ENCODE data around the gene ARMS2. TPM values are rescaled to one million over a fixed set of nuclear protein-coding genes. Genes with fewer than 3 reads are reported as not detected.

Gene ARMS2
- total and polyA plus RNA-seq, 8 donors: not detected

DNA sequence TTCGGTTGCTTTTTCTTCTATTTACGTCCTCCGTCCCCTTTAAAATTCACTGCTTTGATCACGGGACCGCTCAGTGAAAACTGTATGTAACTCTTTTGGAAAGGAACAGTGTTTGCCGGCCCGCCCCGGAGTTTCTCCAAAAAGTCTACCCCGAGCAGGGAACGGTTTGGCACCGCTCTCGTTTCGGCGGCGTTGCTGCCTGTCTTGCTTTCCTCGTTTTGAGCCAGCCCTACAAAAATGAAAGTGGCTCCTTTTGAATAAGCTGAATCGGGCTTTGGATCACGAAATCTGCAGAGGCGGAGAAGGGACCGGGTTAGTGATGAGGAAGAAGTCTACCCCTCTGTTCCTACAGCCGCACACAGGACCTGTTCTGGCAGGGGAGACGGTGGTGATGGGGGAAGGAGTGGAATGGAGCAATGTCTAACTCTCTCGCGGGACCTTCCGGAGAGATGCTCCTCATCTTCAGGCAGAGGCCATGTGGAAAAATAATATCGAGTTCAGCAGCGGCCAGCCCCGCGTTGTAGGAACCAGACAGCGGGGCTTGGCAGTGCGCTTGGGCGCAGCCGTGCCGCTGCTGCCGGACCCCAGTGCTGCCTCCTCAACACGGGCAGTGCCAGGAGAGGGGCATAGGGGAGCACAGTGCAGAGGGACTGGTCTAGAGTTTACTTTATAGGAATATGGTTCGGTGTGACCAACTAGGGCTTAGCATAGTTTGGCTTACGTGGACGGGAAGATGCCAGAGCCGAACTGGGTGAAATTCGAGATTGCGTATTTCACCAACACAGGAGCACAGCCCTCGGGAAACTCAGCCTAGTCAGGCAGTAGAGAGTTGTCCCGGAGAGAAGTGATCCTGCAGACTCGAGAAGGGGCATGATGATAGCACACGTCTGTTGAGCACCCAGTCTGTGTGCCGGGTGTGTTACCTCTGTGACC, 8.3 kb downstream of the ARMS2 start:
- peaks cover 0 to 58% (median 14%) of the 10 kb centered on the region in 3 donors for H3K27me3 ChIP-seq
- 11 to 20% (median 17%) methylated on average over 43 to 47 of the region's 47 CpGs for WGBS, 5 donors
- H3K4me3 ChIP-seq: peak overlapping the region; percentile 60 to 81 (median 72)
- H3K9me3 ChIP-seq: no peaks in the 10 kb centered on the region
- DNase-seq: peak in 1 of 2 donors; percentile 68
- H3K4me1 ChIP-seq: peaks cover 22 to 53% (median 39%) of the 10 kb centered on the region in 4 donors
- H3K36me3 ChIP-seq: no peaks in the 10 kb centered on the region
- intact Hi-C loops (cut with DNase I; ENCODE audit: low total_unique reads): no loop called here
- H3K27ac ChIP-seq: peak overlapping the region; percentile 9 to 92 (median 80)
- TF ChIP-seq, protein P1, sequence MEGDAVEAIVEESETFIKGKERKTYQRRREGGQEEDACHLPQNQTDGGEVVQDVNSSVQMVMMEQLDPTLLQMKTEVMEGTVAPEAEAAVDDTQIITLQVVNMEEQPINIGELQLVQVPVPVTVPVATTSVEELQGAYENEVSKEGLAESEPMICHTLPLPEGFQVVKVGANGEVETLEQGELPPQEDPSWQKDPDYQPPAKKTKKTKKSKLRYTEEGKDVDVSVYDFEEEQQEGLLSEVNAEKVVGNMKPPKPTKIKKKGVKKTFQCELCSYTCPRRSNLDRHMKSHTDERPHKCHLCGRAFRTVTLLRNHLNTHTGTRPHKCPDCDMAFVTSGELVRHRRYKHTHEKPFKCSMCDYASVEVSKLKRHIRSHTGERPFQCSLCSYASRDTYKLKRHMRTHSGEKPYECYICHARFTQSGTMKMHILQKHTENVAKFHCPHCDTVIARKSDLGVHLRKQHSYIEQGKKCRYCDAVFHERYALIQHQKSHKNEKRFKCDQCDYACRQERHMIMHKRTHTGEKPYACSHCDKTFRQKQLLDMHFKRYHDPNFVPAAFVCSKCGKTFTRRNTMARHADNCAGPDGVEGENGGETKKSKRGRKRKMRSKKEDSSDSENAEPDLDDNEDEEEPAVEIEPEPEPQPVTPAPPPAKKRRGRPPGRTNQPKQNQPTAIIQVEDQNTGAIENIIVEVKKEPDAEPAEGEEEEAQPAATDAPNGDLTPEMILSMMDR (IDR thresholded peaks at IDR 0.05): no peak
- TF ChIP-seq EP300 (IDR thresholded peaks at IDR 0.05) (no peak), POLR2A (IDR thresholded peaks at IDR 0.05) (no peak), POLR2AphosphoS5 (IDR thresholded peaks at IDR 0.05) (no peak)

DNA sequence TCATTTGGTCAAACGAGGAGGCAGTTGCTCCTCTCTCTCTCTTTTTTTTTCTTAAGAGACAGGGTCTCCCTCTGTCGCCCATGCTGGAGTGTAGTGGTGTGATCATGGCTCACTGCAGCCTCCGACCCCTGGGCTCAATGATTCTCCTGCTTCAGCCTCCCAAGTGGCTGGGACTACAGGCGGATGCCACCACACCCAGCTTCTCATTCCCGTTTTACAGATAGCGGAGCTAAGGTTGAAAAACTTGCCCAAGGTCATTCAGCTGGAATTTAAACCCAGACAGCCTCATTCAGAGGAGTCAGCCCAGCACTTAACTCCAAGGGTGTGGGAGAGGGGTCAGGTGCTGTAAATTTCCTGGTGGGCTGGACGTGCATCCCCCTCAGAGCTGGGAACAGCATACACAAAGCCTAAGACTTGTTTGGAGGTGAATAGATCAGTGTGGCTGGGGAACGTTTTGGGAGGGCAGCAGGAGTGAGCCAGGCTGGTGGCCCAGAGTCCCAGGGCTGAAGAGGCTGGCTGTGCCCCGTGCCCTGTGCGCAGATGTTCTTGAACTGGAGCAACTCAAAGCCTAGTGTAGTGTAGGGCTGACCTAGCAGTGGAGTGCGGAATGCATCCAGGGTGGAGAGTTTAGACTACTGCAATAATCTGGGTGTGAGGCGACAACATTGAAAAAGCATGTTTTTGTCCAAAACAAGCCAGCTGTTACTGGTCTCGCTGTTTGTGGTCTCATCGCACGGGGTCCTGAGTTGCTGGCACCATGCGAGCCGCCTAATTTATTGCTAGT, 9.2 kb downstream of the ARMS2 start:
- Histone ChIP-seq H3K9me3 (no peaks in the 10 kb centered on the region), H3K36me3 (no peaks in the 10 kb centered on the region), H3K4me3 (peak overlapping the region in 3 of 4 donors; percentile 60 to 81 (median 66)), H3K27me3 (peaks cover 0 to 49% (median 14%) of the 10 kb centered on the region in 3 donors), H3K4me1 (peaks cover 22 to 57% (median 42%) of the 10 kb centered on the region in 4 donors), H3K27ac (peak overlapping the region in 2 of 5 donors; percentile 87 to 92)
- WGBS, 5 donors: 67 to 76% (median 71%) methylated on average over 16 to 17 of the region's 17 CpGs
- no peak for TF ChIP-seq POLR2AphosphoS5 (IDR thresholded peaks at IDR 0.05)
- TF ChIP-seq EP300 (IDR thresholded peaks at IDR 0.05): no peak
- TF ChIP-seq, protein P1 (IDR thresholded peaks at IDR 0.05): no peak
- TF ChIP-seq POLR2A (IDR thresholded peaks at IDR 0.05): no peak
- intact Hi-C loops (cut with DNase I; ENCODE audit: low total_unique reads): no loop called here
- no peak for DNase-seq

DNA sequence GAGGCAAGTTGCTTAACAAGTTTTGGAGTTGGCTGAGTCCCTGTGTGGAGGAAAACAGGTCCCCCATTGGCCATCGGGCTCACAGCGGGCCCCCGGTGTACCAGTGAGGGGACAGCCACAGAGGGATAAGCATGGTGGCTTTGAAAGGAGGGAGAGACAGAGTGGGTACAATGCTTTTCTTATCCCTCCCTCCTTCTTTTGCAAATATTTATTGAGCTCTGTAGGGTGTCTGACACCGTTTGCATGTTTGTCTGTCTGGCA, 9.7 kb downstream of the ARMS2 start:
- Histone ChIP-seq H3K4me3 (no peak overlapping the region), H3K27ac (peak overlapping the region in 1 of 5 donors; percentile 92), H3K4me1 (peaks cover 22 to 60% (median 43%) of the 10 kb centered on the region in 4 donors), H3K9me3 (no peaks in the 10 kb centered on the region), H3K36me3 (no peaks in the 10 kb centered on the region), H3K27me3 (peaks cover 0 to 44% (median 11%) of the 10 kb centered on the region in 3 donors)
- intact Hi-C loops (cut with DNase I; ENCODE audit: low total_unique reads): no loop called here
- DNase-seq: no peak
- WGBS, 5 donors: 71 to 84% (median 77%) methylated on average over 4 of the region's 4 CpGs
- TF ChIP-seq POLR2AphosphoS5 (IDR thresholded peaks at IDR 0.05): no peak
- TF ChIP-seq EP300 (IDR thresholded peaks at IDR 0.05): no peak
- no peak for TF ChIP-seq POLR2A (IDR thresholded peaks at IDR 0.05)
- TF ChIP-seq, protein P1 (IDR thresholded peaks at IDR 0.05): no peak

DNA sequence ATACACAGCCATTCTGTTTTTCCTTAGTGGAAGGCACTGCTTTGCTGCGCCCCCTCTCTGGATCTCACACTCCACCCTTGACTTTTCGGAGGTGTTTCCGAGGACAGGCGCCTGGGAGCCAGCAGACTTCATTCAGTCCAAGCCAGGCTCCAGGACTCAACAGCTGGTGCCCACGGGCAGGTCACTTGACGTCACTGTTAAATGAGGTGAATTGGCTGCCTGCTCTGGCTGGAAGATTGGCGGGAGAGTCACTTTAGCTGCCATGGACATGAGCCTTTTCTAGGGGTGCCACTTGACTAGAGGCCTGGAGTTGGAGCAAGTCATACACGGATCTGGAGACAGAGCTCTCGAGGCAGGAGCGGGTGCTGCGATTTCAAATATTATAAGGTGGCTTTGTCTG, 10.1 kb downstream of the ARMS2 start:
- TF ChIP-seq POLR2AphosphoS5 (IDR thresholded peaks at IDR 0.05) (no peak), EP300 (IDR thresholded peaks at IDR 0.05) (no peak), POLR2A (IDR thresholded peaks at IDR 0.05) (no peak)
- TF ChIP-seq, protein P1 (IDR thresholded peaks at IDR 0.05): no peak
- Histone ChIP-seq H3K9me3 (no peaks in the 10 kb centered on the region), H3K36me3 (no peaks in the 10 kb centered on the region), H3K4me3 (no peak overlapping the region), H3K4me1 (peaks cover 22 to 64% (median 45%) of the 10 kb centered on the region in 4 donors), H3K27ac (no peak overlapping the region), H3K27me3 (peaks cover 0 to 40% (median 9%) of the 10 kb centered on the region in 3 donors)
- intact Hi-C loops (cut with DNase I; ENCODE audit: low total_unique reads): no loop called here
- DNase-seq: no peak
- 88 to 92% (median 91%) methylated on average over 11 of the region's 11 CpGs for WGBS, 5 donors

Measured in stomach (tissue), 9 donors.